ENCODE results near the gene SCN8A. TPM values are rescaled to one million over a fixed set of nuclear protein-coding genes. Genes with fewer than 3 reads are reported as not detected.

Gene SCN8A
- total RNA-seq, 1 donor from 2014 or later: 0.53 TPM

GRCh38 chr12:51683763-51684357 is 92.8 kb downstream of the SCN8A start:
- Histone ChIP-seq H3K9me3 (no peaks in the 10 kb centered on the region), H3K27ac (no peak overlapping the region), H3K27me3 (ENCODE audit: low read depth) (no peaks in the 10 kb centered on the region), H3K36me3 (no peaks in the 10 kb centered on the region), H3K4me3 (no peak overlapping the region), H3K4me1 (no peaks in the 10 kb centered on the region)
- no peak for DNase-seq
- TF ChIP-seq CTCF (IDR thresholded peaks at IDR 0.05): no peak
- ATAC-seq: peak; percentile 56 to 85
- intact Hi-C loops (cut with DNase I): no loop called here

GRCh38 chr12:51686727-51687126 is 95.7 kb downstream of the SCN8A start:
- TF ChIP-seq CTCF (IDR thresholded peaks at IDR 0.05): no peak
- ATAC-seq (no peak), DNase-seq (no peak)
- intact Hi-C loops (cut with DNase I): no loop called here
- Histone ChIP-seq H3K4me1 (no peaks in the 10 kb centered on the region), H3K27ac (no peak overlapping the region), H3K9me3 (no peaks in the 10 kb centered on the region), H3K27me3 (ENCODE audit: low read depth) (no peaks in the 10 kb centered on the region), H3K36me3 (no peaks in the 10 kb centered on the region), H3K4me3 (no peak overlapping the region)

GRCh38 chr12:51687177-51687576 is 96.1 kb downstream of the SCN8A start:
- Histone ChIP-seq H3K27ac (no peak overlapping the region), H3K4me3 (no peak overlapping the region), H3K36me3 (no peaks in the 10 kb centered on the region), H3K4me1 (no peaks in the 10 kb centered on the region), H3K27me3 (ENCODE audit: low read depth) (no peaks in the 10 kb centered on the region), H3K9me3 (no peaks in the 10 kb centered on the region)
- DNase-seq (no peak), ATAC-seq (no peak)
- intact Hi-C loops (cut with DNase I): no loop called here
- no peak for TF ChIP-seq CTCF (IDR thresholded peaks at IDR 0.05)

GRCh38 chr12:51687614-51688013 is 96.6 kb downstream of the SCN8A start:
- no peak overlapping the region for H3K4me3 ChIP-seq
- H3K9me3 ChIP-seq: no peaks in the 10 kb centered on the region
- H3K4me1 ChIP-seq: no peaks in the 10 kb centered on the region
- DNase-seq (no peak), ATAC-seq (no peak)
- H3K27me3 ChIP-seq (ENCODE audit: low read depth): no peaks in the 10 kb centered on the region
- TF ChIP-seq CTCF (IDR thresholded peaks at IDR 0.05): no peak
- H3K36me3 ChIP-seq: no peaks in the 10 kb centered on the region
- no peak overlapping the region for H3K27ac ChIP-seq
- intact Hi-C loops (cut with DNase I): no loop called here

GRCh38 chr12:51689983-51690382 is 99.0 kb downstream of the SCN8A start:
- ATAC-seq (no peak), DNase-seq (no peak)
- Histone ChIP-seq H3K9me3 (no peaks in the 10 kb centered on the region), H3K27ac (no peak overlapping the region), H3K27me3 (ENCODE audit: low read depth) (no peaks in the 10 kb centered on the region), H3K4me1 (no peaks in the 10 kb centered on the region), H3K36me3 (no peaks in the 10 kb centered on the region), H3K4me3 (no peak overlapping the region)
- intact Hi-C loops (cut with DNase I): no loop called here
- no peak for TF ChIP-seq CTCF (IDR thresholded peaks at IDR 0.05)

All from lower lobe of right lung (tissue), 2 donors.